ENCODE data around the gene PRM3.

The PRM3 gene

GRCh38 chr16:11229432-11229831, 44.0 kb downstream of the PRM3 start:
- in situ Hi-C loops (cut with MboI; ENCODE audit: low sequenced_read_pairs), result no loop called here

- in situ Hi-C loops (cut with MboI; ENCODE audit: low sequenced_read_pairs), result no loop called here
Observed at GRCh38 chr16:11225677-11226549, 47.5 kb downstream of the PRM3 start.

- in situ Hi-C loops (cut with MboI; ENCODE audit: low sequenced_read_pairs), result no loop called here
Observed at GRCh38 chr16:11224894-11225676, 48.3 kb downstream of the PRM3 start.

GRCh38 chr16:11224096-11224893, 49.1 kb downstream of the PRM3 start:
- in situ Hi-C loops (cut with MboI; ENCODE audit: low sequenced_read_pairs), result no loop called here
